IMR-90 (cell line): ENCODE data around the gene PPP1R12B. TPM values are rescaled to one million over a fixed set of nuclear protein-coding genes. Genes with fewer than 3 reads are reported as not detected.
"Not testable (repeated sequence)": the region's sequence is repeated elsewhere in the genome, so short reads cannot be mapped to it uniquely, and the experiment has no call there.

Experiments used
- ATAC-seq: fragments of 200-7000 bp; cut with Tn5 transposase; 2 replicates; pipeline ENCODE4 v1.9.1; 2020; ENCODE audit warnings: low read depth, mild to moderate bottlenecking, moderate library complexity
- BruUV-seq: library from RNA; stranded (reverse); fragments of 400-500 nt; replicated peaks from 2 replicates; lab custom pipeline; 2021; lab: Mats Ljungman, UMichigan
- CTCF ChIA-PET: fragments of 300-600 bp; formaldehyde crosslinking; extraction: SDS; loops from one replicate; lab custom pipeline; 2021; ENCODE audit warnings: antibody characterized with exemption; lab: Yijun Ruan, JAX
- POLR2A ChIA-PET: fragments of 300-600 bp; sonication (Branson Sonifier 250); formaldehyde crosslinking; loops from one replicate; lab custom pipeline; 2022; ENCODE audit warnings: antibody characterized with exemption; ENCODE audit not compliant: unreplicated experiment; lab: Charles Lee
- DNase-seq: peaks from one replicate; pipeline ENCODE4 v3.0.0; 2013
- H2AFZ ChIP-seq: replicated peaks from 2 replicates; pipeline ENCODE3; 2013; ENCODE audit warnings: low read length, mild to moderate bottlenecking; ENCODE audit not compliant: poor library complexity
- H2AK5ac ChIP-seq: 2 replicates; pipeline ENCODE4 v1.6.1; 2013; ENCODE audit warnings: low read depth, low read length, inconsistent platforms
- H2AK9ac ChIP-seq: replicated peaks from 2 replicates; pipeline ENCODE3; 2013; ENCODE audit warnings: mild to moderate bottlenecking, low read depth, low read length, moderate library complexity; ENCODE audit not compliant: poor library complexity
- H2BK120ac ChIP-seq: 2 replicates; pipeline ENCODE4 v1.6.1; 2013; ENCODE audit warnings: low read depth, low read length, inconsistent platforms
- H2BK15ac ChIP-seq: 3 replicates; pipeline ENCODE4 v1.6.1; 2013; ENCODE audit warnings: low read depth, low read length, inconsistent platforms
- H2BK20ac ChIP-seq: 2 replicates; pipeline ENCODE4 v1.6.1; 2013; ENCODE audit warnings: low read depth, mild to moderate bottlenecking, inconsistent platforms, low read length, moderate library complexity
- H2BK5ac ChIP-seq: 2 replicates; pipeline ENCODE4 v1.6.1; 2013; ENCODE audit warnings: mild to moderate bottlenecking, low read depth, low read length, inconsistent platforms; ENCODE audit not compliant: poor library complexity, severe bottlenecking
- H3K14ac ChIP-seq: replicated peaks from 2 replicates; pipeline ENCODE4 v1.6.1; 2013; ENCODE audit warnings: low read depth, low read length, inconsistent platforms
- H3K18ac ChIP-seq: 2 replicates; pipeline ENCODE4 v1.6.1; 2013; ENCODE audit warnings: low read depth, low read length, control low read depth
- H3K23ac ChIP-seq: 2 replicates; pipeline ENCODE4 v1.6.1; 2013; ENCODE audit warnings: low read depth, low read length, inconsistent platforms
- H3K27ac ChIP-seq: 2 replicates; pipeline ENCODE4 v1.5.1; 2013; ENCODE audit warnings: mild to moderate bottlenecking, control low read depth, low read length; ENCODE audit not compliant: insufficient read depth
- H3K27me3 ChIP-seq: 2 replicates; pipeline ENCODE4 v1.6.1; 2013; ENCODE audit warnings: low read length; ENCODE audit not compliant: control insufficient read depth, insufficient read depth
- H3K36me3 ChIP-seq: 2 replicates; pipeline ENCODE4 v1.6.1; 2013; ENCODE audit warnings: low read length, mixed read lengths; ENCODE audit not compliant: control insufficient read depth, insufficient read depth
- H3K4ac ChIP-seq: 2 replicates; pipeline ENCODE4 v1.6.1; 2013; ENCODE audit warnings: low read depth, low read length, inconsistent platforms
- H3K4me1 ChIP-seq: 2 replicates; pipeline ENCODE4 v1.6.1; 2013; ENCODE audit warnings: low read length, mixed read lengths; ENCODE audit not compliant: control insufficient read depth, insufficient read depth
- H3K4me2 ChIP-seq: 2 replicates; pipeline ENCODE4 v1.6.1; 2013; ENCODE audit warnings: low read depth, mild to moderate bottlenecking, control low read depth, low read length, moderate library complexity
- H3K4me3 ChIP-seq: 2 replicates; pipeline ENCODE4 v1.5.1; 2013; ENCODE audit warnings: low read depth, mild to moderate bottlenecking, control low read depth, low read length, moderate library complexity; ENCODE audit not compliant: insufficient read depth
- H3K56ac ChIP-seq: 2 replicates; pipeline ENCODE4 v1.6.1; 2013; ENCODE audit warnings: low read length, inconsistent platforms; ENCODE audit not compliant: insufficient read depth; ENCODE audit errors: extremely low read depth
- H3K79me1 ChIP-seq, 2 experiments: 2 replicates each; pipeline ENCODE4 v1.6.1; 2013; ENCODE audit warnings: low read length in 2 of 2, inconsistent platforms in 1 of 2, low read depth in 1 of 2
- H3K9ac ChIP-seq: 2 replicates; pipeline ENCODE4 v1.6.1; 2013; ENCODE audit warnings: low read depth, low read length, control low read depth
- H3K9me1 ChIP-seq: 2 replicates; pipeline ENCODE4 v1.6.1; 2013; ENCODE audit warnings: low read length, inconsistent platforms; ENCODE audit not compliant: insufficient read depth
- H3K9me3 ChIP-seq: 2 replicates; pipeline ENCODE4 v1.6.1; 2013; ENCODE audit warnings: low read length; ENCODE audit not compliant: control insufficient read depth, insufficient read depth
- H4K20me1 ChIP-seq: 2 replicates; pipeline ENCODE4 v1.6.1; 2013; ENCODE audit warnings: low read length, inconsistent platforms; ENCODE audit not compliant: insufficient read depth
- H4K5ac ChIP-seq: 2 replicates; pipeline ENCODE4 v1.6.1; 2013; ENCODE audit warnings: mild to moderate bottlenecking, low read depth, low read length, control low read depth
- H4K8ac ChIP-seq, 2 experiments: 2 replicates each; pipeline ENCODE4 v1.6.1; 2013; ENCODE audit warnings: low read depth in 2 of 2, low read length in 2 of 2, control low read depth in 1 of 2, inconsistent platforms in 1 of 2
- H4K91ac ChIP-seq: 2 replicates; pipeline ENCODE4 v1.6.1; 2013; ENCODE audit warnings: low read depth, low read length, inconsistent platforms; ENCODE audit not compliant: insufficient read depth
- WGBS, 2 experiments: methylation state at CpG; one replicate each; pipeline versions ENCODE4 v1.1.5 to v1.1.7; 2013; ENCODE audit warnings: missing lambda C conversion rate in 2 of 2; ENCODE audit not compliant: insufficient read length in 1 of 2; ENCODE audit errors: extremely low coverage in 2 of 2; 5-methylcytosine and 5-hydroxymethylcytosine counted together
- dilution Hi-C: fragments of 300-500 bp; cut with HindIII; formaldehyde crosslinking; loops from one replicate; pipeline ENCODE4 v1.14.3; 2018; ENCODE audit warnings: low sequenced_read_pairs; ENCODE audit not compliant: unreplicated experiment
- in situ Hi-C: fragments of 300-500 bp; cut with MboI; formaldehyde crosslinking; loops from 3 replicates; pipeline ENCODE4 v1.14.3; 2019; ENCODE audit warnings: low sequenced_read_pairs, inconsistent platforms, mixed read lengths
- intact Hi-C: fragments of 100-400 bp; cut with micrococcal nuclease; formaldehyde crosslinking; loops from 2 replicates; pipeline ENCODE4 v1.10.0; 2022
- polyA plus RNA-seq, 3 experiments: library from polyadenylated mRNA; depleted of rRNA; stranded (reverse); fragments of >200 nt; gene quantifications; 2 replicates each; pipeline ENCODE4 v1.2.3, GENCODE V29; 2012; ENCODE audit warnings: low replicate concordance in 1 of 3
- total RNA-seq: library from RNA; depleted of rRNA; stranded (reverse); fragments of >200 nt; gene quantifications from 2 replicates; pipeline ENCODE4 v1.2.3, GENCODE V29; 2012

Gene PPP1R12B
- total and polyA plus RNA-seq, 2 of the 4 experiments (the other 2 are of a cell fraction) = 8.5 to 12.0 TPM

GRCh38 chr1:202556037-202556436 lies 207.5 kb downstream of the PPP1R12B start:
- H4K91ac ChIP-seq, H2AK9ac ChIP-seq, H2AK5ac ChIP-seq, H2BK15ac ChIP-seq, H2BK20ac ChIP-seq, H2BK120ac ChIP-seq, H3K9me3 ChIP-seq, H3K18ac ChIP-seq, H3K36me3 ChIP-seq, dilution Hi-C loops, H3K27ac ChIP-seq, H4K5ac ChIP-seq, intact Hi-C loops, H3K4me2 ChIP-seq, H3K27me3 ChIP-seq, H3K9me1 ChIP-seq, H3K56ac ChIP-seq, H3K14ac ChIP-seq, H4K20me1 ChIP-seq, in situ Hi-C loops, ATAC-seq, POLR2A ChIA-PET, H3K4me1 ChIP-seq, DNase-seq, H3K4me3 ChIP-seq, H2AFZ ChIP-seq, H3K79me1 ChIP-seq, BruUV-seq, H2BK5ac ChIP-seq, H3K9ac ChIP-seq, H3K4ac ChIP-seq, H3K23ac ChIP-seq, H4K8ac ChIP-seq: not testable (repeated sequence)
- CTCF ChIA-PET = interaction anchor here (0.6 kb wide), 1 partner anchor 12 kb away, joined by 3 read pairs; no protein-coding TSS in a partner anchor
- no CpG with 5 or more reads among the region's 4 CpGs for WGBS, 2 experiments

GRCh38 chr1:202557662-202558061 lies 209.2 kb downstream of the PPP1R12B start:
- H2BK20ac ChIP-seq, H2AK9ac ChIP-seq, H3K14ac ChIP-seq, H3K56ac ChIP-seq, DNase-seq, BruUV-seq, H3K4me1 ChIP-seq, H4K20me1 ChIP-seq, H3K4ac ChIP-seq, H4K8ac ChIP-seq, H3K9ac ChIP-seq, H3K23ac ChIP-seq, H2AFZ ChIP-seq, dilution Hi-C loops, intact Hi-C loops, H3K79me1 ChIP-seq, H3K4me3 ChIP-seq, H4K5ac ChIP-seq, POLR2A ChIA-PET, H2BK120ac ChIP-seq, H4K91ac ChIP-seq, H2BK15ac ChIP-seq, in situ Hi-C loops, H2AK5ac ChIP-seq, H3K9me3 ChIP-seq, H3K36me3 ChIP-seq, H3K27ac ChIP-seq, H3K18ac ChIP-seq, H2BK5ac ChIP-seq, H3K4me2 ChIP-seq, ATAC-seq, H3K27me3 ChIP-seq, H3K9me1 ChIP-seq: not testable (repeated sequence)
- CTCF ChIA-PET = interaction anchor here (0.6 kb wide), 1 partner anchor 55 kb away, joined by 3 read pairs; no protein-coding TSS in a partner anchor
- no CpG with 5 or more reads among the region's 1 CpG for WGBS, 2 experiments
